ENCODE measurements around the gene TIMMDC1. TPM values are rescaled to one million over a fixed set of nuclear protein-coding genes. Genes with fewer than 3 reads are reported as not detected.

TIMMDC1 gene
- total and polyA plus RNA-seq, 10 donors, result 33.0 to 85.7 (median 71.4) TPM

- intact Hi-C loops (cut with DNase I; ENCODE audit: low total_unique reads), result no loop called here
- TF ChIP-seq POLR2AphosphoS5 (IDR thresholded peaks at IDR 0.05) (no peak), POLR2A (IDR thresholded peaks at IDR 0.05) (no peak), CTCF (IDR thresholded peaks at IDR 0.05 in 8 of 11, conservative IDR thresholded peaks at IDR 0.05 in 3 of 11) (no peak)
- no peaks in the 10 kb centered on the region for H3K27me3 ChIP-seq (replicated peaks in 1 of 7)
- 92 to 98% (median 97%) methylated on average over 6 of the region's 6 CpGs for WGBS, 5 donors
- H3K27ac ChIP-seq, result no peak overlapping the region
- H3K36me3 ChIP-seq, result peaks cover 0 to 54% (median 22%) of the 10 kb centered on the region in 6 donors
- H3K4me1 ChIP-seq, result peaks cover 14 to 38% (median 25%) of the 10 kb centered on the region in 6 donors
- no peaks in the 10 kb centered on the region for H3K9me3 ChIP-seq
- H3K4me3 ChIP-seq, result no peak overlapping the region
- DNase-seq, result no peak
These were observed 27.5 kb upstream of the TIMMDC1 start for GRCh38 chr3:119470866-119471265.

- no peaks in the 10 kb centered on the region for H3K9me3 ChIP-seq
- no peaks in the 10 kb centered on the region for H3K27me3 ChIP-seq (replicated peaks in 1 of 7)
- H3K4me1 ChIP-seq, result no peaks in the 10 kb centered on the region
- H3K27ac ChIP-seq, result no peak overlapping the region
- peaks cover 3 to 100% (median 61%) of the 10 kb centered on the region in 6 donors for H3K36me3 ChIP-seq
- no peak for DNase-seq
- H3K4me3 ChIP-seq, result no peak overlapping the region
- intact Hi-C loops (cut with DNase I; ENCODE audit: low total_unique reads), result no loop called here
- 94 to 97% (median 95%) methylated on average over 2 of the region's 2 CpGs for WGBS, 5 donors
- TF ChIP-seq POLR2AphosphoS5 (IDR thresholded peaks at IDR 0.05) (no peak), CTCF (IDR thresholded peaks at IDR 0.05 in 8 of 11, conservative IDR thresholded peaks at IDR 0.05 in 3 of 11) (no peak), POLR2A (IDR thresholded peaks at IDR 0.05) (no peak)
These were observed 17.3 kb upstream of the TIMMDC1 start for GRCh38 chr3:119481079-119481478.

GRCh38 chr3:119483101-119483500 lies 15.2 kb upstream of the TIMMDC1 start:
- Histone ChIP-seq H3K9me3 (no peaks in the 10 kb centered on the region), H3K36me3 (peaks cover 7 to 100% (median 61%) of the 10 kb centered on the region in 6 donors), H3K4me3 (no peak overlapping the region), H3K4me1 (no peaks in the 10 kb centered on the region), H3K27me3 (replicated peaks in 1 of 7) (no peaks in the 10 kb centered on the region), H3K27ac (no peak overlapping the region)
- intact Hi-C loops (cut with DNase I; ENCODE audit: low total_unique reads), result no loop called here
- DNase-seq, result no peak
- 82 to 93% (median 88%) methylated on average over 1 of the region's 1 CpG for WGBS, 5 donors
- TF ChIP-seq POLR2A (IDR thresholded peaks at IDR 0.05), result no peak
- TF ChIP-seq POLR2AphosphoS5 (IDR thresholded peaks at IDR 0.05), result no peak
- TF ChIP-seq CTCF (IDR thresholded peaks at IDR 0.05 in 8 of 11, conservative IDR thresholded peaks at IDR 0.05 in 3 of 11), result no peak

- Histone ChIP-seq H3K27me3 (replicated peaks in 1 of 7) (no peaks in the 10 kb centered on the region), H3K27ac (no peak overlapping the region), H3K4me1 (no peaks in the 10 kb centered on the region), H3K36me3 (peaks cover 7 to 100% (median 55%) of the 10 kb centered on the region in 6 donors), H3K9me3 (no peaks in the 10 kb centered on the region), H3K4me3 (no peak overlapping the region)
- DNase-seq, result no peak
- no peak for TF ChIP-seq POLR2AphosphoS5 (IDR thresholded peaks at IDR 0.05)
- TF ChIP-seq CTCF (IDR thresholded peaks at IDR 0.05 in 8 of 11, conservative IDR thresholded peaks at IDR 0.05 in 3 of 11), result no peak
- TF ChIP-seq POLR2A (IDR thresholded peaks at IDR 0.05), result no peak
- intact Hi-C loops (cut with DNase I; ENCODE audit: low total_unique reads), result no loop called here
- 94 to 100% (median 96%) methylated on average over 2 of the region's 2 CpGs for WGBS, 5 donors
These were observed 12.8 kb upstream of the TIMMDC1 start for GRCh38 chr3:119485563-119485962.

Data from spleen (tissue), 11 donors.